GM13976 (cell line): ENCODE measurements around the gene NDUFAF2.

Experiments
- DNase-seq: peaks from one replicate; pipeline ENCODE4 v3.0.0; 2012; ENCODE audit warnings: low spot score
- CTCF ChIP-seq: IDR thresholded peaks from 2 replicates; pipeline ENCODE4 v1.5.1; 2012; ENCODE audit warnings: borderline replicate concordance, mild to moderate bottlenecking; ENCODE audit not compliant: insufficient read depth; ENCODE audit errors: extremely low read depth, missing control alignments, control extremely low read depth
- in situ Hi-C: fragments of 300-500 bp; cut with MboI; formaldehyde crosslinking; loops from one replicate; pipeline ENCODE4 v1.12.0; 2022; ENCODE audit warnings: low sequenced_read_pairs, mixed read lengths, inconsistent platforms; ENCODE audit not compliant: unreplicated experiment

NDUFAF2 gene

GRCh38 chr5:61137835-61138234 is 192.8 kb downstream of the NDUFAF2 start:
- in situ Hi-C loops, result no loop called here

GRCh38 chr5:61139094-61139873 is 194.3 kb downstream of the NDUFAF2 start:
- in situ Hi-C loops, result no loop called here
- DNase-seq, result no peak
- no peak for TF ChIP-seq CTCF

More at GRCh38 chr5:61137835-61138234, 192.8 kb downstream of the NDUFAF2 start:
- DNase-seq, result no peak
- TF ChIP-seq CTCF, result no peak

- in situ Hi-C loops, result no loop called here
- TF ChIP-seq CTCF, result no peak
- no peak for DNase-seq
Observed at GRCh38 chr5:61139931-61140330, 194.9 kb downstream of the NDUFAF2 start.

GRCh38 chr5:61141801-61142200 is 196.8 kb downstream of the NDUFAF2 start:
- no peak for DNase-seq
- in situ Hi-C loops, result no loop called here
- no peak for TF ChIP-seq CTCF

- DNase-seq, result no peak
- TF ChIP-seq CTCF, result no peak
- in situ Hi-C loops, result no loop called here
Observed at GRCh38 chr5:61142391-61142790, 197.4 kb downstream of the NDUFAF2 start.

- TF ChIP-seq CTCF, result no peak
- in situ Hi-C loops, result no loop called here
Observed at GRCh38 chr5:61142811-61143210, 197.8 kb downstream of the NDUFAF2 start.

More at GRCh38 chr5:61142811-61143210, 197.8 kb downstream of the NDUFAF2 start:
- DNase-seq, result no peak
